Mucosa of stomach (tissue), 1 donor: ENCODE data around the gene KPNA1.

Source experiments
- H3K27me3 ChIP-seq: one replicate; pipeline ENCODE4 v1.7.0; 2013; ENCODE audit warnings: mild to moderate bottlenecking, low read length; ENCODE audit not compliant: control insufficient read depth, insufficient read depth
- H3K36me3 ChIP-seq: one replicate; pipeline ENCODE4 v1.7.0; 2013; ENCODE audit warnings: low read length; ENCODE audit not compliant: control insufficient read depth, insufficient read depth
- H3K4me1 ChIP-seq: one replicate; pipeline ENCODE4 v1.7.0; 2013; ENCODE audit warnings: mild to moderate bottlenecking, low read length; ENCODE audit not compliant: control insufficient read depth, insufficient read depth
- H3K4me3 ChIP-seq: one replicate; pipeline ENCODE4 v1.7.0; 2013; ENCODE audit warnings: low read length
- H3K9ac ChIP-seq: one replicate; pipeline ENCODE4 v1.7.0; 2013; ENCODE audit warnings: mild to moderate bottlenecking, low read length, moderate library complexity
- H3K9me3 ChIP-seq: one replicate; pipeline ENCODE4 v1.7.0; 2013; ENCODE audit warnings: mild to moderate bottlenecking, low read length, moderate library complexity; ENCODE audit not compliant: control insufficient read depth
- donor health status: Pancreatic carcinoma.

KPNA1 gene

GRCh38 chr3:122548076-122548475, 33.3 kb upstream of the KPNA1 start:
- peaks cover 15% of the 10 kb centered on the region for H3K36me3 ChIP-seq
- H3K4me1 ChIP-seq: no peaks in the 10 kb centered on the region
- no peak overlapping the region for H3K4me3 ChIP-seq
- H3K9ac ChIP-seq: no peak overlapping the region
- no peaks in the 10 kb centered on the region for H3K9me3 ChIP-seq
- no peaks in the 10 kb centered on the region for H3K27me3 ChIP-seq

- H3K27me3 ChIP-seq: no peaks in the 10 kb centered on the region
- H3K9ac ChIP-seq: no peak overlapping the region
- peaks cover 15% of the 10 kb centered on the region for H3K36me3 ChIP-seq
- no peaks in the 10 kb centered on the region for H3K4me1 ChIP-seq
- H3K9me3 ChIP-seq: no peaks in the 10 kb centered on the region
- no peak overlapping the region for H3K4me3 ChIP-seq
Measured at GRCh38 chr3:122546151-122546550, 31.4 kb upstream of the KPNA1 start.

- no peak overlapping the region for H3K4me3 ChIP-seq
- no peaks in the 10 kb centered on the region for H3K27me3 ChIP-seq
- peaks cover 14% of the 10 kb centered on the region for H3K36me3 ChIP-seq
- no peaks in the 10 kb centered on the region for H3K4me1 ChIP-seq
- H3K9me3 ChIP-seq: no peaks in the 10 kb centered on the region
- H3K9ac ChIP-seq: no peak overlapping the region
Measured at GRCh38 chr3:122538956-122539490, 24.3 kb upstream of the KPNA1 start.

GRCh38 chr3:122536632-122537001, 21.9 kb upstream of the KPNA1 start:
- no peaks in the 10 kb centered on the region for H3K4me1 ChIP-seq
- no peak overlapping the region for H3K9ac ChIP-seq
- no peak overlapping the region for H3K4me3 ChIP-seq
- no peaks in the 10 kb centered on the region for H3K27me3 ChIP-seq
- H3K9me3 ChIP-seq: no peaks in the 10 kb centered on the region
- H3K36me3 ChIP-seq: peaks cover 20% of the 10 kb centered on the region

GRCh38 chr3:122535964-122536631, 21.4 kb upstream of the KPNA1 start:
- Histone ChIP-seq H3K9ac (no peak overlapping the region), H3K4me3 (no peak overlapping the region), H3K9me3 (no peaks in the 10 kb centered on the region), H3K4me1 (no peaks in the 10 kb centered on the region), H3K36me3 (peaks cover 20% of the 10 kb centered on the region), H3K27me3 (no peaks in the 10 kb centered on the region)

GRCh38 chr3:122533931-122534334, 19.2 kb upstream of the KPNA1 start:
- Histone ChIP-seq H3K9ac (no peak overlapping the region), H3K27me3 (no peaks in the 10 kb centered on the region), H3K4me3 (no peak overlapping the region), H3K36me3 (peaks cover 20% of the 10 kb centered on the region), H3K4me1 (no peaks in the 10 kb centered on the region), H3K9me3 (no peaks in the 10 kb centered on the region)

GRCh38 chr3:122533480-122533879, 18.7 kb upstream of the KPNA1 start:
- Histone ChIP-seq H3K4me1 (no peaks in the 10 kb centered on the region), H3K27me3 (no peaks in the 10 kb centered on the region), H3K9me3 (no peaks in the 10 kb centered on the region), H3K36me3 (peaks cover 20% of the 10 kb centered on the region), H3K4me3 (no peak overlapping the region), H3K9ac (no peak overlapping the region)

- Histone ChIP-seq H3K27me3 (no peaks in the 10 kb centered on the region), H3K9ac (no peak overlapping the region), H3K4me3 (no peak overlapping the region), H3K9me3 (no peaks in the 10 kb centered on the region), H3K4me1 (no peaks in the 10 kb centered on the region), H3K36me3 (peaks cover 15% of the 10 kb centered on the region)
Measured at GRCh38 chr3:122530164-122530563, 15.4 kb upstream of the KPNA1 start.

GRCh38 chr3:122523317-122523716, 8.6 kb upstream of the KPNA1 start:
- Histone ChIP-seq H3K9me3 (no peaks in the 10 kb centered on the region), H3K9ac (no peak overlapping the region), H3K27me3 (no peaks in the 10 kb centered on the region), H3K36me3 (no peaks in the 10 kb centered on the region), H3K4me3 (no peak overlapping the region), H3K4me1 (no peaks in the 10 kb centered on the region)

GRCh38 chr3:122520861-122521260, 6.1 kb upstream of the KPNA1 start:
- H3K4me1 ChIP-seq: no peaks in the 10 kb centered on the region
- no peak overlapping the region for H3K4me3 ChIP-seq
- H3K27me3 ChIP-seq: no peaks in the 10 kb centered on the region

GRCh38 chr3:122519693-122520092, 5.0 kb upstream of the KPNA1 start:
- H3K4me1 ChIP-seq: no peaks in the 10 kb centered on the region
- no peak overlapping the region for H3K9ac ChIP-seq
- H3K36me3 ChIP-seq: no peaks in the 10 kb centered on the region
- no peak overlapping the region for H3K4me3 ChIP-seq
- H3K27me3 ChIP-seq: no peaks in the 10 kb centered on the region
- H3K9me3 ChIP-seq: no peaks in the 10 kb centered on the region

More at GRCh38 chr3:122520861-122521260, 6.1 kb upstream of the KPNA1 start:
- no peaks in the 10 kb centered on the region for H3K9me3 ChIP-seq
- no peaks in the 10 kb centered on the region for H3K36me3 ChIP-seq
- no peak overlapping the region for H3K9ac ChIP-seq

GRCh38 chr3:122516846-122517360, 2.2 kb upstream of the KPNA1 start:
- Histone ChIP-seq H3K4me1 (peaks cover 4% of the 10 kb centered on the region), H3K4me3 (no peak overlapping the region), H3K9ac (no peak overlapping the region), H3K9me3 (no peaks in the 10 kb centered on the region), H3K27me3 (no peaks in the 10 kb centered on the region), H3K36me3 (no peaks in the 10 kb centered on the region)
